Measurements from ENCODE around the gene WBP2.

The WBP2 gene

GRCh38 chr17:75832164-75832651 is 22.9 kb downstream of the WBP2 start:
- DNase-seq (ENCODE audit: low read depth, low spot score), result no peak

GRCh38 chr17:75831032-75831571 is 24.0 kb downstream of the WBP2 start:
- Histone ChIP-seq H3K27me3 (ENCODE audit: insufficient read depth, insufficient read length) (no peaks in the 10 kb centered on the region), H3K4me1 (ENCODE audit: insufficient read depth, insufficient read length) (peaks cover 59% of the 10 kb centered on the region), H3K4me3 (ENCODE audit: insufficient read length, low read depth) (no peak overlapping the region), H3K36me3 (ENCODE audit: insufficient read depth, insufficient read length, low read length) (peaks cover 18% of the 10 kb centered on the region), H3K9ac (ENCODE audit: insufficient read length, low read depth) (peak overlapping the region; percentile 7), H3K9me3 (ENCODE audit: insufficient read depth, low read length) (no peaks in the 10 kb centered on the region)
- TF ChIP-seq ZNF274 (IDR thresholded peaks at IDR 0.05; ENCODE audit: low read depth, low read length), result no peak
- no peak for TF ChIP-seq YY1 (IDR thresholded peaks at IDR 0.05; ENCODE audit: insufficient read depth, insufficient read length)
- no peak for TF ChIP-seq SUZ12 (IDR thresholded peaks at IDR 0.05; ENCODE audit: extremely low read depth, insufficient read depth, insufficient read length)
- DNase-seq (ENCODE audit: low read depth, low spot score), result no peak

More at GRCh38 chr17:75832164-75832651, 22.9 kb downstream of the WBP2 start:
- Histone ChIP-seq H3K4me3 (ENCODE audit: insufficient read length, low read depth) (no peak overlapping the region), H3K9ac (ENCODE audit: insufficient read length, low read depth) (no peak overlapping the region), H3K9me3 (ENCODE audit: insufficient read depth, low read length) (no peaks in the 10 kb centered on the region), H3K27me3 (ENCODE audit: insufficient read depth, insufficient read length) (no peaks in the 10 kb centered on the region), H3K36me3 (ENCODE audit: insufficient read depth, insufficient read length, low read length) (peaks cover 9% of the 10 kb centered on the region), H3K4me1 (ENCODE audit: insufficient read depth, insufficient read length) (peaks cover 52% of the 10 kb centered on the region)
- TF ChIP-seq SUZ12 (IDR thresholded peaks at IDR 0.05; ENCODE audit: extremely low read depth, insufficient read depth, insufficient read length) (no peak), ZNF274 (IDR thresholded peaks at IDR 0.05; ENCODE audit: low read depth, low read length) (no peak), YY1 (IDR thresholded peaks at IDR 0.05; ENCODE audit: insufficient read depth, insufficient read length) (no peak)

GRCh38 chr17:75830164-75831031 is 24.7 kb downstream of the WBP2 start:
- Histone ChIP-seq H3K9ac (ENCODE audit: insufficient read length, low read depth) (peak overlapping the region; percentile 7), H3K4me1 (ENCODE audit: insufficient read depth, insufficient read length) (peaks cover 59% of the 10 kb centered on the region), H3K4me3 (ENCODE audit: insufficient read length, low read depth) (no peak overlapping the region), H3K36me3 (ENCODE audit: insufficient read depth, insufficient read length, low read length) (peaks cover 25% of the 10 kb centered on the region), H3K9me3 (ENCODE audit: insufficient read depth, low read length) (no peaks in the 10 kb centered on the region), H3K27me3 (ENCODE audit: insufficient read depth, insufficient read length) (no peaks in the 10 kb centered on the region)
- no peak for TF ChIP-seq YY1 (IDR thresholded peaks at IDR 0.05; ENCODE audit: insufficient read depth, insufficient read length)
- TF ChIP-seq SUZ12 (IDR thresholded peaks at IDR 0.05; ENCODE audit: extremely low read depth, insufficient read depth, insufficient read length), result no peak
- TF ChIP-seq ZNF274 (IDR thresholded peaks at IDR 0.05; ENCODE audit: low read depth, low read length), result no peak
- DNase-seq (ENCODE audit: low read depth, low spot score), result no peak

- TF ChIP-seq SUZ12 (IDR thresholded peaks at IDR 0.05; ENCODE audit: extremely low read depth, insufficient read depth, insufficient read length) (no peak), YY1 (IDR thresholded peaks at IDR 0.05; ENCODE audit: insufficient read depth, insufficient read length) (no peak)
- Histone ChIP-seq H3K9me3 (ENCODE audit: insufficient read depth, low read length) (no peaks in the 10 kb centered on the region), H3K4me1 (ENCODE audit: insufficient read depth, insufficient read length) (peaks cover 57% of the 10 kb centered on the region), H3K9ac (ENCODE audit: insufficient read length, low read depth) (peak overlapping the region; percentile 18), H3K27me3 (ENCODE audit: insufficient read depth, insufficient read length) (no peaks in the 10 kb centered on the region), H3K36me3 (ENCODE audit: insufficient read depth, insufficient read length, low read length) (peaks cover 30% of the 10 kb centered on the region), H3K4me3 (ENCODE audit: insufficient read length, low read depth) (no peak overlapping the region)
- DNase-seq (ENCODE audit: low read depth, low spot score), result no peak
These were observed 25.4 kb downstream of the WBP2 start for GRCh38 chr17:75829747-75830146.

- Histone ChIP-seq H3K9me3 (ENCODE audit: insufficient read depth, low read length) (no peaks in the 10 kb centered on the region), H3K4me1 (ENCODE audit: insufficient read depth, insufficient read length) (peaks cover 57% of the 10 kb centered on the region), H3K27me3 (ENCODE audit: insufficient read depth, insufficient read length) (no peaks in the 10 kb centered on the region), H3K4me3 (ENCODE audit: insufficient read length, low read depth) (no peak overlapping the region), H3K9ac (ENCODE audit: insufficient read length, low read depth) (peak overlapping the region; percentile 61), H3K36me3 (ENCODE audit: insufficient read depth, insufficient read length, low read length) (peaks cover 38% of the 10 kb centered on the region)
- no peak for DNase-seq (ENCODE audit: low read depth, low spot score)
- no peak for TF ChIP-seq ZNF274 (IDR thresholded peaks at IDR 0.05; ENCODE audit: low read depth, low read length)
These were observed 26.4 kb downstream of the WBP2 start for GRCh38 chr17:75828741-75829140.

- TF ChIP-seq ZNF274 (IDR thresholded peaks at IDR 0.05; ENCODE audit: low read depth, low read length), result no peak
- no peak for TF ChIP-seq SUZ12 (IDR thresholded peaks at IDR 0.05; ENCODE audit: extremely low read depth, insufficient read depth, insufficient read length)
- no peak for TF ChIP-seq YY1 (IDR thresholded peaks at IDR 0.05; ENCODE audit: insufficient read depth, insufficient read length)
- H3K9ac ChIP-seq (ENCODE audit: insufficient read length, low read depth), result peak overlapping the region; percentile 61
- no peak for DNase-seq (ENCODE audit: low read depth, low spot score)
- H3K9me3 ChIP-seq (ENCODE audit: insufficient read depth, low read length), result no peaks in the 10 kb centered on the region
- H3K36me3 ChIP-seq (ENCODE audit: insufficient read depth, insufficient read length, low read length), result peaks cover 45% of the 10 kb centered on the region
- peaks cover 50% of the 10 kb centered on the region for H3K4me1 ChIP-seq (ENCODE audit: insufficient read depth, insufficient read length)
- H3K4me3 ChIP-seq (ENCODE audit: insufficient read length, low read depth), result no peak overlapping the region
- H3K27me3 ChIP-seq (ENCODE audit: insufficient read depth, insufficient read length), result no peaks in the 10 kb centered on the region
These were observed 27.1 kb downstream of the WBP2 start for GRCh38 chr17:75828076-75828400.

- Histone ChIP-seq H3K36me3 (ENCODE audit: insufficient read depth, insufficient read length, low read length) (peaks cover 50% of the 10 kb centered on the region), H3K4me1 (ENCODE audit: insufficient read depth, insufficient read length) (peaks cover 45% of the 10 kb centered on the region), H3K9me3 (ENCODE audit: insufficient read depth, low read length) (no peaks in the 10 kb centered on the region), H3K4me3 (ENCODE audit: insufficient read length, low read depth) (no peak overlapping the region), H3K9ac (ENCODE audit: insufficient read length, low read depth) (peak overlapping the region; percentile 61), H3K27me3 (ENCODE audit: insufficient read depth, insufficient read length) (no peaks in the 10 kb centered on the region)
- TF ChIP-seq SUZ12 (IDR thresholded peaks at IDR 0.05; ENCODE audit: extremely low read depth, insufficient read depth, insufficient read length) (no peak), ZNF274 (IDR thresholded peaks at IDR 0.05; ENCODE audit: low read depth, low read length) (no peak), YY1 (IDR thresholded peaks at IDR 0.05; ENCODE audit: insufficient read depth, insufficient read length) (no peak)
- DNase-seq (ENCODE audit: low read depth, low spot score), result no peak
These were observed 27.6 kb downstream of the WBP2 start for GRCh38 chr17:75827308-75828075.

Data from NT2/D1 (cell line).